Hepatocyte (in vitro differentiated cells): ENCODE results near the gene SIRT2.

Experiments
- CTCF ChIP-seq: fragments of 200-600 bp; sonication (generic); IDR thresholded peaks from 2 replicates; pipeline ENCODE4 v1.5.1; 2016; ENCODE audit warnings: antibody characterized with exemption, mild to moderate bottlenecking; ENCODE audit not compliant: poor library complexity
- EZH2phosphoT487 ChIP-seq: fragments of 200-600 bp; sonication (generic); IDR thresholded peaks from one replicate; pipeline ENCODE4 v1.6.1; 2018; ENCODE audit warnings: antibody characterized with exemption, mild to moderate bottlenecking, low read depth, moderate library complexity; ENCODE audit not compliant: unreplicated experiment, severe bottlenecking

GRCh38 chr19:38878575-38879399 lies 20.6 kb downstream of the SIRT2 start:
- TF ChIP-seq CTCF = no peak
- no peak for TF ChIP-seq EZH2phosphoT487
